ACHN (cell line): ENCODE measurements around the gene SCYL2.

Experiments used
- DNase-seq: peaks from one replicate; pipeline ENCODE4 v3.0.0-alpha.2; 2015
- in situ Hi-C: cut with HindIII; loops from 2 replicates; pipeline ENCODE4 v1.10.0; 2017; ENCODE audit warnings: low sequenced_read_pairs, low pct_ligation_motif_present, low pct_unique_long_range_greater_than_20kb

SCYL2 gene

GRCh38 chr12:100348657-100349454, 81.9 kb downstream of the SCYL2 start:
- DNase-seq = peak; percentile 71
- in situ Hi-C loops = no loop called here

- DNase-seq = no peak
- in situ Hi-C loops = loop anchor here (25.0 kb wide), 1 partner anchor 181 kb away; no protein-coding TSS in a partner anchor
These were observed 89.8 kb downstream of the SCYL2 start, which contains the start of gene SLC17A8 for GRCh38 chr12:100356644-100357223. Gene SLC17A8, plus strand, starts transcription at chr12:100357074. Its CDS starts 318 bp downstream, at chr12:100357392.

GRCh38 chr12:100359248-100359647, 92.3 kb downstream of the SCYL2 start:
- no peak for DNase-seq
- in situ Hi-C loops = loop anchor here (25.0 kb wide), 1 partner anchor 178 kb away; no protein-coding TSS in a partner anchor

GRCh38 chr12:100359822-100360221, 92.8 kb downstream of the SCYL2 start:
- peak; percentile 37 for DNase-seq
- in situ Hi-C loops = loop anchor here (25.0 kb wide), 1 partner anchor 177 kb away; no protein-coding TSS in a partner anchor

GRCh38 chr12:100360450-100360849, 93.5 kb downstream of the SCYL2 start:
- DNase-seq = no peak
- in situ Hi-C loops = loop anchor here (25.0 kb wide), 1 partner anchor 177 kb away; no protein-coding TSS in a partner anchor

- in situ Hi-C loops = loop anchor here (25.0 kb wide), 1 partner anchor 173 kb away; no protein-coding TSS in a partner anchor
- no peak for DNase-seq
These were observed 97.3 kb downstream of the SCYL2 start for GRCh38 chr12:100364324-100364723.

- no peak for DNase-seq
- in situ Hi-C loops = loop anchor here (25.0 kb wide), 1 partner anchor 172 kb away; no protein-coding TSS in a partner anchor
These were observed 98.4 kb downstream of the SCYL2 start for GRCh38 chr12:100365411-100365810.

- DNase-seq = no peak
- in situ Hi-C loops = loop anchor here (25.0 kb wide), 1 partner anchor 169 kb away; no protein-coding TSS in a partner anchor
These were observed 101.1 kb downstream of the SCYL2 start for GRCh38 chr12:100368066-100368465.

- in situ Hi-C loops = loop anchor here (25.0 kb wide), 1 partner anchor 166 kb away; no protein-coding TSS in a partner anchor
- DNase-seq = no peak
These were observed 104.2 kb downstream of the SCYL2 start for GRCh38 chr12:100371146-100371545.

- in situ Hi-C loops = loop anchor here (25.0 kb wide), 1 partner anchor 164 kb away; no protein-coding TSS in a partner anchor
- no peak for DNase-seq
These were observed 106.1 kb downstream of the SCYL2 start for GRCh38 chr12:100372853-100373640.

- in situ Hi-C loops = no loop called here
- DNase-seq = no peak
These were observed 108.2 kb downstream of the SCYL2 start for GRCh38 chr12:100375038-100375735.

GRCh38 chr12:100376161-100376560, 109.2 kb downstream of the SCYL2 start:
- in situ Hi-C loops = no loop called here
- no peak for DNase-seq

- DNase-seq = no peak
- in situ Hi-C loops = no loop called here
These were observed 114.4 kb downstream of the SCYL2 start for GRCh38 chr12:100381379-100381778.

- no peak for DNase-seq
- in situ Hi-C loops = no loop called here
These were observed 115.4 kb downstream of the SCYL2 start for GRCh38 chr12:100382338-100382737.

- in situ Hi-C loops = no loop called here
- DNase-seq = no peak
These were observed 116.9 kb downstream of the SCYL2 start for GRCh38 chr12:100383586-100384558.

- in situ Hi-C loops = no loop called here
These were observed 117.6 kb downstream of the SCYL2 start for GRCh38 chr12:100384559-100384935.

GRCh38 chr12:100388382-100388781, 121.4 kb downstream of the SCYL2 start:
- DNase-seq = no peak
- in situ Hi-C loops = no loop called here

More at GRCh38 chr12:100384559-100384935, 117.6 kb downstream of the SCYL2 start:
- DNase-seq = no peak
